Effector CD8-positive, alpha-beta T cell (primary cell): ENCODE measurements around the gene SELENOI.
"Not testable (repeated sequence)": the region's sequence is repeated elsewhere in the genome, so short reads cannot be mapped to it uniquely, and the experiment has no call there.

Experiments used
- DNase-seq: peaks from one replicate; lab custom pipeline; 2025; lab: John Stamatoyannopoulos, UW

The SELENOI gene

GRCh38 chr2:26359886-26360473 lies 14.0 kb downstream of the SELENOI start:
- no peak for DNase-seq

GRCh38 chr2:26363323-26363722 lies 17.4 kb downstream of the SELENOI start:
- no peak for DNase-seq

- no peak for DNase-seq
Measured at GRCh38 chr2:26363958-26364357, 18.0 kb downstream of the SELENOI start.

- DNase-seq = no peak
Measured at GRCh38 chr2:26364669-26365068, 18.7 kb downstream of the SELENOI start.

- no peak for DNase-seq
Measured at GRCh38 chr2:26366957-26367356, 21.0 kb downstream of the SELENOI start.

GRCh38 chr2:26369664-26370063 lies 23.7 kb downstream of the SELENOI start:
- not testable (repeated sequence) for DNase-seq

- DNase-seq = not testable (repeated sequence)
Measured at GRCh38 chr2:26370909-26371308, 25.0 kb downstream of the SELENOI start.

- DNase-seq = no peak
Measured at GRCh38 chr2:26376799-26377198, 30.9 kb downstream of the SELENOI start.

- no peak for DNase-seq
Measured at GRCh38 chr2:26380281-26380680, 34.3 kb downstream of the SELENOI start.

GRCh38 chr2:26382564-26382963 lies 36.6 kb downstream of the SELENOI start:
- DNase-seq = no peak

- no peak for DNase-seq
Measured at GRCh38 chr2:26384183-26384582, 38.2 kb downstream of the SELENOI start.

GRCh38 chr2:26384597-26384996 lies 38.7 kb downstream of the SELENOI start:
- no peak for DNase-seq

GRCh38 chr2:26387189-26387588 lies 41.2 kb downstream of the SELENOI start:
- DNase-seq = no peak

- no peak for DNase-seq
Measured at GRCh38 chr2:26394694-26395093, 48.8 kb downstream of the SELENOI start.

GRCh38 chr2:26395394-26395793 lies 49.5 kb downstream of the SELENOI start:
- DNase-seq = no peak

- no peak for DNase-seq
Measured at GRCh38 chr2:26396734-26397298, 50.9 kb downstream of the SELENOI start.

GRCh38 chr2:26399771-26400376 lies 53.9 kb downstream of the SELENOI start:
- DNase-seq = no peak

- DNase-seq = no peak
Measured at GRCh38 chr2:26400723-26401122, 54.8 kb downstream of the SELENOI start.

- DNase-seq = no peak
Measured at GRCh38 chr2:26401739-26402541, 56.0 kb downstream of the SELENOI start, which contains the start of gene DRC1. DRC1 (plus strand) TSS chr2:26401920; CDS start chr2:26401990, 70 bp downstream.

- DNase-seq = no peak
Measured at GRCh38 chr2:26407526-26407925, 61.6 kb downstream of the SELENOI start.

GRCh38 chr2:26409785-26410184 lies 63.8 kb downstream of the SELENOI start:
- no peak for DNase-seq

- DNase-seq = no peak
Measured at GRCh38 chr2:26410764-26411243, 64.9 kb downstream of the SELENOI start.

GRCh38 chr2:26411419-26411818 lies 65.5 kb downstream of the SELENOI start:
- DNase-seq = no peak
